DND-41 (cell line): Measurements from ENCODE around the gene ALDH5A1.

Source experiments
- ATAC-seq: fragments of 200-7000 bp; cut with Tn5 transposase; 3 replicates; pipeline ENCODE4 v1.9.1; 2021; ENCODE audit warnings: low read depth; ENCODE audit not compliant: insufficient read depth
- DNase-seq: peaks from one replicate; pipeline ENCODE4 v3.0.0-alpha.2; 2020
- H2AFZ ChIP-seq: 2 replicates; pipeline ENCODE4 v1.6.0; 2012; ENCODE audit warnings: low read depth, low read length
- H3K27ac ChIP-seq: 2 replicates; pipeline ENCODE4 v1.5.1; 2012; ENCODE audit warnings: low read length, inconsistent platforms
- H3K27me3 ChIP-seq: fragments of 200-600 bp; sonication (generic); 2 replicates; pipeline ENCODE4 v1.6.0; 2012; ENCODE audit warnings: low read length, mild to moderate bottlenecking, inconsistent platforms; ENCODE audit not compliant: insufficient read depth, poor library complexity
- H3K36me3 ChIP-seq: 2 replicates; pipeline ENCODE4 v1.5.1; 2012; ENCODE audit warnings: low read length, inconsistent platforms; ENCODE audit not compliant: insufficient read depth
- H3K4me1 ChIP-seq: 2 replicates; pipeline ENCODE4 v1.5.1; 2012; ENCODE audit warnings: mild to moderate bottlenecking, low read length; ENCODE audit not compliant: insufficient read depth
- H3K4me2 ChIP-seq: 2 replicates; pipeline ENCODE4 v1.6.0; 2012; ENCODE audit warnings: mild to moderate bottlenecking, moderate library complexity, low read length, inconsistent platforms; ENCODE audit not compliant: insufficient read depth
- H3K4me3 ChIP-seq, 2 experiments: fragments of 200-600 bp in 1 of 2; shearing (Covaris generic) in 1 of 2; 2 replicates each; pipeline ENCODE4 v1.5.1; 2012 to 2016; ENCODE audit warnings: inconsistent platforms in 2 of 2, low read length in 2 of 2, mild to moderate bottlenecking in 2 of 2, low read depth in 1 of 2, moderate library complexity in 1 of 2
- H3K79me2 ChIP-seq: 2 replicates; pipeline ENCODE4 v1.6.0; 2012; ENCODE audit warnings: low read length, inconsistent platforms; ENCODE audit not compliant: insufficient read depth
- H3K9ac ChIP-seq: 2 replicates; pipeline ENCODE4 v1.6.0; 2012; ENCODE audit warnings: low read depth, mild to moderate bottlenecking, inconsistent platforms, low read length, moderate library complexity
- H3K9me3 ChIP-seq: 2 replicates; pipeline ENCODE4 v1.5.1; 2012; ENCODE audit warnings: low read length, moderate library complexity, mild to moderate bottlenecking, inconsistent platforms; ENCODE audit not compliant: insufficient read depth, severe bottlenecking
- H4K20me1 ChIP-seq: 2 replicates; pipeline ENCODE4 v1.6.0; 2012; ENCODE audit warnings: low read length; ENCODE audit not compliant: insufficient read depth
- CTCF ChIP-seq: IDR thresholded peaks from 2 replicates; pipeline ENCODE4 v1.5.1; 2012; ENCODE audit warnings: borderline replicate concordance, low read length, moderate library complexity, mild to moderate bottlenecking; ENCODE audit not compliant: poor library complexity, severe bottlenecking; ENCODE audit errors: extremely low read depth
- EZH2 ChIP-seq: IDR thresholded peaks from 3 replicates; pipeline ENCODE4 v1.6.1; 2012; ENCODE audit warnings: borderline replicate concordance, low read depth, mild to moderate bottlenecking, moderate library complexity, low read length, inconsistent platforms; ENCODE audit not compliant: severe bottlenecking

The ALDH5A1 gene

GRCh38 chr6:24564081-24564480, 69.3 kb downstream of the ALDH5A1 start:
- Histone ChIP-seq H4K20me1 (no peaks in the 10 kb centered on the region), H3K4me1 (no peaks in the 10 kb centered on the region), H3K4me2 (no peak overlapping the region), H3K9ac (no peak overlapping the region), H2AFZ (no peak overlapping the region), H3K79me2 (no peaks in the 10 kb centered on the region), H3K36me3 (no peaks in the 10 kb centered on the region), H3K4me3 (no peak overlapping the region), H3K9me3 (no peaks in the 10 kb centered on the region), H3K27me3 (peaks cover 13% of the 10 kb centered on the region), H3K27ac (no peak overlapping the region)
- DNase-seq, result no peak
- TF ChIP-seq EZH2 (no peak), CTCF (peak; percentile 17)
- no peak for ATAC-seq

GRCh38 chr6:24565196-24565595, 70.4 kb downstream of the ALDH5A1 start:
- Histone ChIP-seq H3K79me2 (no peaks in the 10 kb centered on the region), H3K4me2 (no peak overlapping the region), H3K9me3 (no peaks in the 10 kb centered on the region), H2AFZ (no peak overlapping the region), H3K4me3 (no peak overlapping the region), H3K27ac (no peak overlapping the region), H3K4me1 (no peaks in the 10 kb centered on the region), H4K20me1 (no peaks in the 10 kb centered on the region), H3K27me3 (peaks cover 15% of the 10 kb centered on the region), H3K36me3 (no peaks in the 10 kb centered on the region), H3K9ac (no peak overlapping the region)
- DNase-seq (no peak), ATAC-seq (no peak)
- no peak for TF ChIP-seq CTCF
- TF ChIP-seq EZH2, result no peak

GRCh38 chr6:24566020-24566767, 71.4 kb downstream of the ALDH5A1 start:
- Histone ChIP-seq H3K4me3 (no peak overlapping the region), H3K79me2 (no peaks in the 10 kb centered on the region), H3K36me3 (no peaks in the 10 kb centered on the region), H3K4me2 (no peak overlapping the region), H3K9ac (no peak overlapping the region), H3K4me1 (no peaks in the 10 kb centered on the region), H3K9me3 (no peaks in the 10 kb centered on the region), H3K27me3 (peaks cover 11% of the 10 kb centered on the region), H3K27ac (no peak overlapping the region), H4K20me1 (no peaks in the 10 kb centered on the region), H2AFZ (no peak overlapping the region)
- DNase-seq, result no peak
- ATAC-seq, result no peak
- no peak for TF ChIP-seq CTCF
- TF ChIP-seq EZH2, result no peak
